GM19351 (cell line): ENCODE data around the gene AAK1.

Source experiments
- ATAC-seq: cut with Tn5 transposase; IDR thresholded peaks from one replicate; pipeline ENCODE4 v1.9.1; 2021; ENCODE audit warnings: mild to moderate bottlenecking, moderate library complexity; ENCODE audit not compliant: unreplicated experiment

The AAK1 gene

GRCh38 chr2:69501301-69501700, 142.2 kb downstream of the AAK1 start:
- ATAC-seq, result no peak

DNA sequence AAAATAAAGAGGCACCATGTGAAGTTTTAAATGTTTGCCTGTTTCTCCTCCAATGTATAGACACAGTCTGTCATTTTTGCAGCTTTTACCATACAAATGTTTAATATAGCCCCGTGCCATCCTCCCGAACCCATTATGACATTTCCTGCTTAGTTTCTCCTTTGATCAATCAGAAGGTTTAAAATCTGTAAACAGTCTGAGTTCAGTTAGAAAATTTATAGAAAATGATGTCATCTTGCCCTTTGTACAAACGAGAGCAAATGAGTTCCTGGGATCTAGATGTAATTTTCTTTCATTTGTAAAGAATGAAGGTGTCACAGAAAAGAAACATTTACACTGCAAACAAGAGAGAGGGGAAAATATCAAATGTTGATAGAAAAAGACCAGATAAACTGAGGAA, 143.6 kb downstream of the AAK1 start:
- no peak for ATAC-seq

- ATAC-seq, result no peak
These were observed 144.3 kb downstream of the AAK1 start for GRCh38 chr2:69499242-69499641.

DNA sequence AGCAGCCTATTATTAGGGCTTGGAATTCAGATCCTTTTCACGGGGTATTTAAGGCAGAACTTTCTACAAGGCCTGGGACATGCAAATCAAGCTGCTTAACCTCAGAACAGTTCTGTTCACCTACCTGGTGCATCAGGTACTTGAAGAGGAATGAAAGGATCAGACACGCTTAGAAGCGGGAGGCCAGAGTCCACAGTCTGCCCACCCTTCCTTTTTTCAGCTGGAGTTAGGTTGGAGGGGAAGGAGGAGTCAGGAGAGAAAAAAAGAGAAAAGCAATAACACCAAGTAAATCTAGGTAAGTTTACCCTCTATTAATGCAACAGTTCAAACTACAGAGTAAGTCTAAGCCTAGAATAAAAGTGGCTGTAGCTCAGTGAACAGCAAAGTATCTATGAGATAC, 147.7 kb downstream of the AAK1 start:
- no peak for ATAC-seq

DNA sequence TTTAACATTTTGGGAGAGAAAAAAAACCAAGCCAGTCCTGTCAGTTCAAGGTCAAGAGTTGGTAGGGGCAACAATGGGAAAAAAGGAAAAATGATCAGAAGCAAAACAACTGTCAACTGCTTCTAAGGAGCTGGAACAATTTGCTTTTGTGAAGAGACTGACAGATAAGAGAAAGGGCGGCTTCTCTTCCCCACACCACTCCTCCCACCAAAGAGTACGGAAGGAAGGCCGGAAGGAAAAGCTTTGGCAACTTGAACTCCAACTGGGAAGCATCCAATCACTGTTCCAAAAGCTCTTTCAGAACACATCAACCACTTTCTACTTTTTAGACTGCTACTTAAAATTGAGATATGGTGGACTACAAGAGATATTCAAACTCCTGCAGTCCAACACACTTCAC, 148.5 kb downstream of the AAK1 start:
- no peak for ATAC-seq

DNA sequence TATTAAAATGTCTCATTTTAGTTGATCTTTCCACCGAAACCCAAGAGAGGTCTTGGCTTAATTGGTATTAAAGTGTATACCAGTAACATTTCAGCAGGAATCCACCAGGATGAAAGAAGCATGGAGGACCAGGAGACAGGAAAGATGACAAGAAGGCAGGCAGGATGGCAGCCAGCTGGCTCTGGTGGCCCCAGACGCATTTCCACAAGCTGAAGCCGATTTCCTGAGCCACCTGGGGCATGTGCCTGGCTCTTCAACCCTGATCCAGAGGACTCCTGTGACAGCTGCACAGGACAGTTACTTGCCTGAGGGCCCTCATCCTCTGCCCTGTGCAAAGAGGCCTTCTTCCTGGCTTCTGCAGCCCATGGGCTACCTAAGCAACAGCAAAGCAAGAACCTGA, 149.4 kb downstream of the AAK1 start:
- no peak for ATAC-seq

- no peak for ATAC-seq
These were observed 150.3 kb downstream of the AAK1 start for GRCh38 chr2:69493268-69493667.

GRCh38 chr2:69491864-69492263, 151.7 kb downstream of the AAK1 start:
- no peak for ATAC-seq

DNA sequence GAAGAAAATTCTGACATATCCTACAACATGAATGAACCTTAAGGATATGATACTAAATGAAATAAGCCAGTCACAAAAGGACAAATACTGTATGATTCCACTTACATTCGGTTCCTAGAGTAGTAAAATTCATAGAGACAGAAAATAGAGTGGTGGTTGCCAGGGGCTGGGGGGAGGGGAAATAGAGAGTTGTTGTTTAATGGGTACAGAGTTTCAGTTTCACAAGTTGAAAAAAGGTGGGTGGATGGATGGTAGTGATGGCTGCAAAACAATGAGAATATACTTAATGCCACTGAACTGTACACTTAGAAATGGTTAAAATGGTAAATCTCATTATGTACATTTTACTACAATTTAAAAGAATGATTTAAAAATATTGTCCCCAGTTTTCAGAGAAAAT, 153.1 kb downstream of the AAK1 start:
- ATAC-seq, result no peak

- ATAC-seq, result no peak
These were observed 153.7 kb downstream of the AAK1 start for GRCh38 chr2:69489793-69490192.

DNA sequence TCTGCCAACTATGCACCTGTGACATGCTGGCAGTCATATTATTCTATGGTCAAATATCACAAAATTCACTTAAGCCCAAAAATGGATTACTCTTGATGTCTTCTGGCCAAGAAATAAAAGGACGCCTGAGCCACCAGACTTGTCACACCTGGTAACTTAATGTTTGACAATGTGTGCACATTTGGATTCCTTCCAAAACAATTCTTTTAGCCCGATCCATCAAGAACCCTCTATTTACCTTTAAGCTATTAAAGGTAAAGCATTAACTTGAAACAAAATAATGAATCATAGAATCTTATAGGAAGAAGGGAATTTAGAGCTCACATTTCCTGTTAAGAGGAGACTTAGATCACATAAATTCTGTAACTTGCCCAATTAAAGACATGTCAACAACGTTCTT, 159.8 kb downstream of the AAK1 start:
- ATAC-seq, result no peak

GRCh38 chr2:69483024-69483423, 160.5 kb downstream of the AAK1 start:
- no peak for ATAC-seq

GRCh38 chr2:69482471-69482870, 161.1 kb downstream of the AAK1 start:
- no peak for ATAC-seq

DNA sequence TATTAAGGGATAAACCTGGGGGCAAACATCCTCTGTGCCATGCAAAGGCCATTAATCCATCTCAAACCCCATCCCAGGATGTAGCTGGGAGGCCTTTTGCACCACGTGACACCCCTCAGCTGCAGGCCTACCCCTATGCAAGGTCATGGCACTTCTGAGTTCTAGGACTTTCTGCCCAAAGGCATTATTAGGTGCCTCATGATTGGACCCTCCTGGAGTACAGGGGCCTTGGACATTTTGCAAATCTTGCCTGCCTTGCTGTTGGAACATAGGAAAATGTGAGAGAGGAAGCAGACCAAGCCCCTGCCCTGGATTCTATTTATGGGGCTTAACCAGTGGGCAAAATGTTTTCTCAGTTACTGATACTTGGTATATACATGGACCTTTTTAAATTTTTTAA, 162.1 kb downstream of the AAK1 start:
- no peak for ATAC-seq

DNA sequence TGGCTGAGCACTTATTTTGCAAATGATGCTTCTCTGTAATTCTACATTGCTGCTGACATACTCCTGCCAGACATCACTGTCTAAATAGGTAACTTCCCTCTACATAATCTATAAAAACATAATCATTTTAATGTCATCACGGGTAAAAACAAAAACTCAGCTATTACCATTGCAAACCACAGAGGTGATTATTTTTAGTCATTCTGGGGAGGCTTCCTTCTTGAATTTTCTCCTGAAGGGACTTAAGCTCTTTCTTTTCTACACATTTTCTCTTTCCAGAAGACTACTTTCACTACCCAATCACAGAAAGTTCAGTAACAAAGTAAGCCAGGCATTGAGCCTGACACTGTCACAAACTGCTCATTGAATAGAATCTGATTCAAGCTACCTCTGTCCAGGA, 165.9 kb downstream of the AAK1 start:
- ATAC-seq, result no peak

GRCh38 chr2:69474688-69475087, 168.9 kb downstream of the AAK1 start:
- no peak for ATAC-seq

DNA sequence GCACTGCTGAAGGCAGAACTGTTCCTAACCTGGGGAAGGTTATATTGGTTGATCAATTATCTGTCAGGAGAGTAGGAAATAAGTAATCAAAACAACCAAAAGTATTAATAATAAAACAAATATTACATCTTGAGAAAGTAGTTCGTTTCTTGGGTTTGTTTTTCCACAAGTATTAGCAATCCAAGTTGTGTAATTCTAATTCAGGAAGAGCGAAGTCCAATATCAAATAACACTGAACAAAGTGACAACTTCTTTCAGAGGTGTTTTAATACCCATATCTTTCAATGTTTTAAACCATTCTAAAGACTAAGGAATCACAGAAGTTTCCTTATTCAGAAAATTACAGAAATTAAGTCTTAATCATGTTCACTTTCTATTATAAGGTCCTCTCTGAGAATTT, 171.7 kb downstream of the AAK1 start:
- no peak for ATAC-seq

- no peak for ATAC-seq
These were observed 172.6 kb downstream of the AAK1 start for GRCh38 chr2:69470911-69471310.

DNA sequence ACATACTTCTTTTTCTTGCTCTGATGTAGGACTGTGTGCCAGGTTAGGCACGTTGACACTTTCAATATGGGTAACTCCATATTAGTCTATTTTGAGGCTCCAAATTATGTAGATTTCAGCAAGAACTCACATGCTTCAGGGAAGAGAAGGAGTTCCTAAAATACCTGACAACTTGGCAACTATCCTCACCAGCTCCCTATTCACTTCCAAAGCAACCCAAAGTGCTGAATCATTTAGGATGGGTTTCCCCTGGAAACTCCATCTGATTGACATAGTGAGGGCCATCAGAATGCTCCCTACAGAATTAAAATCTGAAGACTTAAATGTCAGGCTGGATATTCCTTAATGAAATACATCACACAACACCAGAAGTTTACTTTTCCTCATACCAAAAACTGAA, 173.8 kb downstream of the AAK1 start:
- no peak for ATAC-seq

GRCh38 chr2:69469375-69469774, 174.2 kb downstream of the AAK1 start:
- no peak for ATAC-seq

- ATAC-seq, result no peak
These were observed 176.8 kb downstream of the AAK1 start for GRCh38 chr2:69466728-69467127.

GRCh38 chr2:69465513-69466456, 177.8 kb downstream of the AAK1 start:
- no peak for ATAC-seq

- no peak for ATAC-seq
These were observed 179.0 kb downstream of the AAK1 start for GRCh38 chr2:69464575-69464974.
